Measurements from ENCODE around the gene PRKD2.
A peak's percentile ranks its signal among the peaks of the same experiment; 100 is the strongest.
"Not testable (repeated sequence)": the region's sequence is repeated elsewhere in the genome, so short reads cannot be mapped to it uniquely, and the experiment has no call there.

Gene PRKD2

DNA sequence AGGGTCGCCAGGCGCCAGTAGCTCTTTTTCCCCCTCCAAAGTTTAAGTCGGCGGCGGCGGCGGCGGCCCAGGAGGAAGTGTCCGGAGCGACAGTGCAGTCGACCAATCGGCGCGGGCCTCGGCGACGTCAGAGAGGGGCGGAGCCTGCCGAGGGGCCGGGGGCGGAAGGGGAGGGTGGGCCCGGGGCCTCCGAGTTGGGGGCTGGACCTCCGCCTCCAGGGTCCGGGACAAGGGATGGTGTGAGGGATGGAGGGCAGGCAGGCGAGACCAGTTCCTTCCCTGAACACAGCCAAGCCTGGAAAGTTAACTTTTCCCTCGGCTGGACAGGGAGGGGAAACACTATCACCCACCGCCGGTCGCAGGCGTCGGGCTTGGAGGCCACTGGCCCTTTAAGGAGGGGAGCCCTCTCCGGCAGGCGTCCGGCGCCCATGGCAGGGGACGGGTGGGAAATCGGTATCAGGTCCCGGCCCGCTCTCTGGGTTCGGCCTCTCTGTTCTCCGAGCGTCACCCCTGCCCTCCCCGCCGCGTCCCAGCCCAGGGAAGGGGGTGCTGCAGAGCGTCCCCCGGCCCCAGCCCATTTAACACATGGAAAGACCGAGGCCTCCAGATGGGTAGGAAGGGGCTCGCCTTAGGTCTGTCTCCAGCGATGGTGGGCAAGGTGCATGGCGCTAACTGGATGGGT lies at the start of gene PRKD2:
PRKD2 (minus strand) TSS at position 81 of the 682 bp plus-strand sequence. CDS start 744 bp downstream, outside the sequence.
- peak; percentile 89 to 90 for DNase-seq (ENCODE audit: low read depth in 2 of 2)

DNA sequence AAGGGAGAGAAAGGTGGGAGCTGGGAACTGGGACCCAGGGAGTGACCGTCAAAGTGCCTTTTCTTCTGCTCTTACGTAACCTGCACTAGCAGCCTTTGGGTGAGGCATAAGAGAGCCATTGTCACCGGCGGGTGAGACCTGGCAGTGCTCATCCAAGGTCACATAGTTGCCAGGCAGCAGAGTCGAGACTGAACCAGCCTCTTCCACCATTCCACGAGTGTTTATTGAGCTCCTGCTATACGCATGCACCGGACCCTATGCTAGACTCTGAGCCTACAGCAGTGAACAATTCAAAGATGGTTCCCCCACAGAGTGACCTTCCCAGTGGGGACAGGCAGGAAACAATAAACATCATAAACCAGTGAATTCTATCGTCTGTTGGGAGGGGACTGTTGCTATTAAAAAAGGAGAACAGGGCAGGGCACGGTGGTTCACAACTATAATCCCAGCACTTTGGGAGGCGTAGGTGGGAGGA lies 47.9 kb upstream of the PRKD2 start:
- no peak for DNase-seq (ENCODE audit: low read depth in 2 of 2)

DNA sequence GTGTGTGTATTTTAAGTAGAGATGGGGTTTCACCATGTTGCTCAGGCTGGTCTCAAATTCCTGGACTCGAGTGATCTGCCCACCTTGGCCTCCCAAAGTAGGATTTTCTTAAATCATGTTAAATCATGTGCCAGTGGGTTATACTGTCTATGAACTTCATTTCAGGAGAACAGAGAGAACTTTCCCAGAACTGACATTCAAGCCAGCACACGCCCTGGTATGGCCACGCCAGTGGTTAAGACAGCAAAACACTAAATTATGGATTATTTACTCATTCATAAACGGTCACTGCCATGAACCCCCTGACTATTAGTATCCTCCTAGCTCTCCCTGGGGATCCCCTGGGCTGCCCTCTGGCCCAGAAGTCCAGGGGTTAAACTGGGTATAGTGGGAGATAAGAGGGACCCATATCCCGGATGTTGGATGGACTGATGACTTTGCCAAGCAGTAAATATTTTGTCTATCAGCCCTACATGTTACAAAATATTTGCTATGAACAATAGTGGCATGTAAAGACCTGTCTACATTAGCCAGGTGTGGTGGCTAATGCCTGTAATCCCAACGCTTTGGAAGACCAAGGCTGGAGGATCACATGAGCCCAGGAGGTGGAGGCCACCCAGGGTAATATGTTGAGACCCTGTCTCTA lies 45.5 kb upstream of the PRKD2 start:
- DNase-seq (ENCODE audit: low read depth in 2 of 2), result no peak

DNA sequence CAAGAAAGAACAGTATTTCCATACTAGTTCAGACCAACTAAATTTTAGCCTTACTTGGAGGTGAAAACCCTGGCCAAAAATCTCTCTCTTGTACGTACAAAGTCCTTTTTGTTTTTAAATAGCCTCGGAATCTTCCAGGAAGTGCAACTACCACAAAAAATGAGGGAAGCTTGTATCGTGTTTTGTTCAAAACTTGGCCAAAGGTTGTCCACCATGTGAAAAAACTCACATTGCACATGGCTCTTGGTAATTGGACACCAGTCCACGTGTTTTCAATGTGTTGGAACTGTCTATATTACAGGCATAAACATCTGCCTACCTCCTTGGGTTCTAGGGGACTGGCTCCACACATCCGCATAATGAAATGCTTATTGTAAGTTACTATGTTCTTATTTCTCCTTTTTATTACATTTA lies 44.5 kb upstream of the PRKD2 start:
- DNase-seq (ENCODE audit: low read depth in 2 of 2), result no peak

DNA sequence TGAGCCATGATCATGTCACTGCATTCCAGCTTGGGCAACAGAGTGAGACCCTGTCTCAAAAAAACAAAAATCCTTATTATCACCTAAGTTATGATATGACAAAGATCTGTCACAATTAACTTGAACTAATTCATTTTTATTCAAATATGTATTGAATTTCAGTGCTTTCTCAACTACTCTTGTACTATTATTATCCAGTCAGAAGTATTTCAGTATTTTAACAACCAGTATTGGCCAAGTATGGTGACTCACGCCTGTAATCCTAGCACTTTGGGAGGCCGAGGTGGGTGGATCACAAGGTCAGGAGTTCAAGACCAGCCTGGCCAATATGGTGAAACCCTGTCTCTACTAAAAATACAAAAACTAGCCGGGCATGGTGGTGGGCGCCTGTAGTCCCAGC lies 44.0 kb upstream of the PRKD2 start:
- not testable (repeated sequence) for DNase-seq (ENCODE audit: low read depth in 2 of 2)

DNA sequence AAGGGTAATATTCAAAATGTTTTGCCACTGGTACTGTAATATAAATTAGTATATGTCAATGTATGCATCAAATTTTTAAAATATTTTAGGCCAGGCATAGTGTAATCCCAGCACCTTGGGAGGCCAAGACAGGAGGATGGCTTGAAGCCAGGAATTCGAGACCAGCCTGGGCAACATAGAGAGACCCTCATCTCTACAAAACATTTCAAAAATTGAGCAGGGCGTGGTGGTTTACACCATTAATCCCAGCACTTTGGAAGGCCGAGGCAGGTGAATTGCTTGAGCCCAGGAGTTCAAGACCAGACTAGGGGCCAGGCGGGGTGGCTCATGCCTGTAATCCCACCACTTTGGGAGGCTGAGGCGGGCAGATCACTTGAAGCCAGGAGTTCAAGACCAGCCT lies 43.4 kb upstream of the PRKD2 start:
- no peak for DNase-seq (ENCODE audit: low read depth in 2 of 2)

DNA sequence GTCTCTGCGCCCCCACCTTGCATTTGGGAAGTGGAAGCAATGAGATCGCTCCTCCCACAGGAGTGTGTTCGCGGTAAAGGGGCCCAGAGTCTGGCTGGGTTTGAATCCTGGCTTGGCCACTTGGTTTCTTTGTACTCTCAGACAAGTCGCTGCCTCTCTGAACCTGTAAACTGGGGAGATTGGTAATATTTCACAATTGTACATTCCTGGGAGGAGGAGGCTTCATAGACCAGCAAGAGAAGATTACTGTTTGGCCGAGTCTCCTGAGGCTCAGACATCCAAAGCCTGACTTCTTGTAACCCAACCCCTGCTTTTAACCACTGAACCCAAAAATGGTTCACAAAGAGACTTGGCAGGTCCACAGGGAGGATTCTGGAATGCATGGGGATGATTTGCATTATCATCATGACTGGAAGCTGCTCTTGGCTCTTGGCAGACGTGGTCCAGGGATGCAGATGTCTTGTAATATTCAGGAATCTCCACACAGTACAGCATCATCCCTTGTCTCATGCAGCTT lies 43.0 kb upstream of the PRKD2 start:
- no peak for DNase-seq (ENCODE audit: low read depth in 2 of 2)

DNA sequence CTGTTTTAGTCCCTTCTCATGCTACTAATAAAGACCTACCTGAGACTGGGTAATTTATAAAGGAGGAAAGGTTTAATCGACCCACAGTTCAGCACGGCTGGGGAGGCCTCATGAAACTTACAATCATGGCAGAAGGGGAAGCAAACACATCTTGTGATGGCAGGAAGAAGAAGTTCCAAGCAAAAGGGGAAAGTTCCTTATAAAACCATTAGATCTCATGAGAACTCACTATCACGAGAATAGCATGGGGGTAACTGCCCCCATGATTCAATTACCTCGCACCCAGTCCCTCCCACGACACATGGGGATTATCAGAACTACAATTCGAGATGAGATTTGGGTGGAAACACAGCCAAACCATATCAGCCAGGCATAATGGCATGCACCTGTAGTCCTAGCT lies 42.3 kb upstream of the PRKD2 start:
- DNase-seq (ENCODE audit: low read depth in 2 of 2), result no peak

DNA sequence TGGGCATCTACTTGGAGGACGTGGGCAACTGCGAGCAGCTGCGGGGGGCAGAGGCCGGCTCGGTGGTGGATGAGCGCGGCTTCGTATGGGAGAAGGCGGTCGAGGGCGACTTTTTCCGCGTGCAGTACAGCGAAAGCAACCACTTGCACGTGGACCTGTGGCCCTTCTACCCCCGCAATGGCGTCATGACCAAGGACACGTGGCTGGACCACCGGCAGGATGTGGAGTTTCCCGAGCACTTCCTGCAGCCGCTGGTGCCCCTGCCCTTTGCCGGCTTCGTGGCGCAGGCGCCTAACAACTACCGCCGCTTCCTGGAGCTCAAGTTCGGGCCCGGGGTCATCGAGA lies 39.6 kb upstream of the PRKD2 start:
- DNase-seq (ENCODE audit: low read depth in 2 of 2), result no peak

DNA sequence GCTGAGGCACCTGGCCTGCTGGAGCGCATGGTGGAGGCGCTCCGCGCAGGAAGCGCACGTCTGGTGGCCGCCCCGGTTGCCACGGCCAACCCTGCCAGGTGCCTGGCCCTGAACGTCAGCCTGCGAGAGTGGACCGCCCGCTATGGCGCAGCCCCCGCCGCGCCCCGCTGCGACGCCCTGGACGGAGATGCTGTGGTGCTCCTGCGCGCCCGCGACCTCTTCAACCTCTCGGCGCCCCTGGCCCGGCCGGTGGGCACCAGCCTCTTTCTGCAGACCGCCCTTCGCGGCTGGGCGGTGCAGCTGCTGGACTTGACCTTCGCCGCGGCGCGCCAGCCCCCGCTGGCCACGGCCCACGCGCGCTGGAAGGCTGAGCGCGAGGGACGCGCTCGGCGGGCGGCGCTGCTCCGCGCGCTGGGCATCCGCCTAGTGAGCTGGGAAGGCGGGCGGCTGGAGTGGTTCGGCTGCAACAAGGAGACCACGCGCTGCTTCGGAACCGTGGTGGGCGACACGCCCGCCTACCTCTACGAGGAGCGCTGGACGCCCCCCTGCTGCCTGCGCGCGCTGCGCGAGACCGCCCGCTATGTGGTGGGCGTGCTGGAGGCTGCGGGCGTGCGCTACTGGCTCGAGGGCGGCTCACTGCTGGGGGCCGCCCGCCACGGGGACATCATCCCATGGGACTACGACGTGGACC lies 39.1 kb upstream of the PRKD2 start:
- no peak for DNase-seq (ENCODE audit: low read depth in 2 of 2)

DNA sequence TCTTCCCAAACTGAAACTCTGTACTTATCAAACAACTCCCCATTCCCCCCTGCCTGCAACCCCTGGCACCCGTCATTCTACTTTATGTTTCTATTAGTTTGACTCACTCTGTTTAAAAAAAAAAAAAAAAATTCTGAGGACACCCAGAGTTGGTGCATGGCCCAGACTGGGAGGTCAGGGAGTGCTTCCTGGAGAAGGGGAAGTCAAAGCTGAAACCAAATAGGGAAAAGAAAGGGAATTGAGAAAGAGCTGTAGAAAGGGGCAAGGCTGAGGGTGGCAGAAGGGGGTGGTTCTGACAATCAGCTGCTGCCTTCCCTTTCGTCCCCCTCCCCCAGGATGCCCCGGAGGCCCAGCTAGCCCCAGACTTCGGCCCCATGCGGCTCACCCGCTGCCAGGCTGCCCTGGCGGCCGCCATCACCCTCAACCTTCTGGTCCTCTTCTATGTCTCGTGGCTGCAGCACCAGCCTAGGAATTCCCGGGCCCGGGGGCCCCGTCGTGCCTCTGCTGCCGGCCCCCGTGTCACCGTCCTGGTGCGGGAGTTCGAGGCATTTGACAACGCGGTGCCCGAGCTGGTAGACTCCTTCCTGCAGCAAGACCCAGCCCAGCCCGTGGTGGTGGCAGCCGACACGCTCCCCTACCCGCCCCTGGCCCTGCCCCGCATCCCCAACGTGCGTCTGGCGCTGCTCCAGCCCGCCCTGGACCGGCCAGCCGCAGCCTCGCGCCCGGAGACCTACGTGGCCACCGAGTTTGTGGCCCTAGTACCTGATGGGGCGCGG lies 38.4 kb upstream of the PRKD2 start:
- no peak for DNase-seq (ENCODE audit: low read depth in 2 of 2)

DNA sequence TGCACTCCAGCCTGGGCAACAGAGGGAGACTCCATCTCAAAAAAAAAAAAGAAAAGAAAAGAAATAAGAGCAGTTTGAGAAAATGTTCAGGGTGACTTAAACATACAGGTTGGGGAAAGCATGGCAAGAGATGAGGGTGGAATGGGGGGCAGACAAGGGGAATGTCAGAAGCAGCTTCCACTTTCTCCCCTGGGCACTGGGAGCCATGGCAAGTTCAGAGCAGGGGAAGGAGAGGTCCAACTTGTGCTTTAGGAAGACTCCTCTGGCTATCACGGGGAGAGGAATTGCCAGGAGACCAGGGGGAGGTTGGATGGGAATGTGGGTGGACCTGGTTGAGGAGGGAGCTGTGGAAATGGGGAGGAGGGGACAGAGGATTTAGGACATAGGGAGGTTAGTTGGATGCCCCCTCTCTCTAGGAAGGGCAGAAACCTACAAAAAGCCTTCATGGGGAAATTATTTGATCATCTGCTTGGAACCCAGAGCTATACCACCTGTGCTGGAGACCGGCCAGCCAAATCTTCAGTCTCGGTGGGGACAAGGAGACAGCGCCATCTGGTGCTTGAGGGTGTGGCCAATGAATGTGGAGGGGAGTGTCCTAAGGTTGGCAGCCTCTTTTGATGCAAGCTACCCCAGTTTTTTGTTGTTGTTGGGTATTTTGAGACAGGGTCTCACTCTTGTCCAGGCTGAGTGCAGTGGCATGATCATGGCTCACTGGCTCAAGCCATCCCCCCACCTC lies 36.7 kb upstream of the PRKD2 start:
- DNase-seq (ENCODE audit: low read depth in 2 of 2), result peak; percentile 36 to 42

DNA sequence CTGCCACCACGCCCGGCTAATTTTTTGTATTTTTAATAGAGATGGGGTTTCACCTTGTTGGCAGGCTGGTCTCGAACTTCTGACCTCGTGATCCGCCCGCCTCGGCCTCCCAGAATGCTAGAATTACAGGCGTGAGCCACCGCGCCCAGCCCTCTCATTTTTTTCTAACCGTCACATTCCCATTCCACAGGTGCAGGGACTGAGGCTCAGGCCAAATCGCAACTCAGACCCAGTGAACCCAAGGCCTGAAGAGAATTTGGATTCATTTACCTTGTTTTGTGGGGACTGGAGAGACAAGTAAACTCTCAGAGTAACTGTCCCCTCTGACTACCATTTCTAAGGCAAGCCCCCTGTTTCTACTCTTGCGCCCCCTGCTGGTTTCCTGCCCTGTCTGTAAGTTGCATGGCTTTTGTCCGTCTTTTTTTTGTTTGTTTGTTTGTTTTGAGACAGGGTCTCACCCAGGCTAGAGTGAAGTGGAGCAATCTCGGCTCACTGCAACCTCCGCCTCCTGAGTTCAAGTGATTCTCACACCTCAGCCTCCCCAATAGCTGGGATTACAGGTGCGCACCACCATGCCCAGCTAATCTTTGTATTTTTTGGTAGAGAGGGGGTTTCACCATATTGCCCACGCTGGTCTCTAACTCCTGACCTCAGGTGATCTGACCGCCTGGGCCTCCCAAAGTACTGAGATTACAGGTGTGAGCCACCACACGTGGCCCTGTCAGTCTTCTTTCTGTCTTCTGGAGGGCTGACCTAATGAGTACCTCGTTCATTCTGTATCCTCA lies 31.6 kb upstream of the PRKD2 start:
- peak; percentile 71 to 73 for DNase-seq (ENCODE audit: low read depth in 2 of 2)

DNA sequence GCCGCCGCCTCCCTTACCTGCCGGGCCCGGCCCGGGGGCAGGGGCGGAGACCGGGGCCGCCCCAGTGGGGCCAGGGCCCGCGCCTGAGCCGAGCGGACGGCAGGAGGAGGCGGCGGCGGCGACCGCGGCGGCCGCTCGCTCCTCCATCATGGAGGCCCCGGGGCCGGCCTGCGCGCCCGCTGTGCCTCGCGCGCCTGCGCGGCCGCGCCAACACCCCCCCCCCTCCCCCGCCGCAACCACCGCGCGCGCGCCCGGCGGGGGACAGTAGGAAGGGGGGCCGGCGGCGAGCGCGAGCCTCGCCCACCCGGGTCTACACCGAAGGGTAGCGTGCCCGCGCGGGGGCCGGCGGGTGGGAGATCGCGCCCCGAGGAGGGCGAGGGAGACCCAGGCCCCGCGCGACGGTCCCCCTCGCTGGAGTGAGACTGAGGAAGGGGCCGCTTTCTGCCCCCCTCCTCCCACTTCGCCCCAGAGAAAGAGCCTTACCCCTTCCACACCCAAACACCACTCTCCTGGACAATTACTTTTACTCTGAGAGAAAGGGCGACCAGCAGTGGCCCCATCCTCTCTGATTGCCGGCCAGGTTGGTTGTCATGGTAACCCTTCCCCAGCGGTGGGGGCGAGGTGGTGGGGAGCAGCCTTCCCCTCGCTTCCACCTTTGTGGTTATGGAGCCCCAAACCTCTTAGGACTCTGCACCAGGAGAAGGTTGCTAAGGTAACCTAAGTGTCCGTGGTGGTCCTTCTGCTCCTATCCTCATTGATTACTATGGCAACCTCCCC lies 29.6 kb upstream of the PRKD2 start, which contains the start of gene STRN4:
STRN4 (minus strand) TSS at position 170 of the 777 bp plus-strand sequence; CDS start at position 150, 20 bp downstream.
- DNase-seq (ENCODE audit: low read depth in 2 of 2), result peak; percentile 40 to 60

DNA sequence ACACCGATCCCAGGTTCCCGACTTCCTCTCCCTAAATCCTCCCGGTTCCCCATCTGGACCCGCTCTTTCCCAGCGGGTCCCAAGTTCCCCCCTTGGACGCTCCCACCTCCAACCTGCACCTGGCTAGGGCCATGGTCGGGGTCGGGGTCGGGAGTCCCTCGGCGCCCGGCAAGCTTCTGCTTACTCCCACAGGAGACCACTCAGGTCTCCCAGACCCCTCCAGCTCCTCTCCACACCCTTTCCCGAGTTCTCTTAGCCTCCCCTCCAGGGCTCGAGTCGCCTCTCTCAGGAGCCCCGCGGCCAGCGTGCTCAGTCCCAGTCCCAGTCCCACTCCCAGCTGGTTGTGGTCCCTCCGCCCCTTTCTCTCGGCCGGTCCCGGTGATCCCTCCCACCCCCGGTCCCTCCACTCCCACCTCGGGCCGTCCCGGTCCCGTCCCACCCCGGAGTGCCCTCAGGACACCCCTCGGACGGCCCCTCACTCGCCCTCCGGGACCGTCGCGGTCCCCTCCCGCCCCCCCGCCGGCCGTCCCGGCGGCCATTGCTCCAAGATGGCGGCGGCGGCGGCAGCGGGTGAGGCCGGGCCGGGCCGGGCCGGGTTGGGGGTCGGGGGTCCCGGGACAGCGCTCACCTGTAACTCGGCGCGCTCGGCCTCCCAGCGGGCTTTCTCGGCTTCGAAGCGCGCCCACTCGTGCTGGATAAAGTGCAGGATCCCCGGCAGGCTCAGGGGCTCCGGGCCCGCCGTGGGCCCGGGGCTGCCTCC lies 28.8 kb upstream of the PRKD2 start, which contains the start of gene FKRP:
FKRP (plus strand) TSS at position 537 of the 760 bp plus-strand sequence. CDS start 9,394 bp downstream, outside the sequence.
- no peak for DNase-seq (ENCODE audit: low read depth in 2 of 2)

DNA sequence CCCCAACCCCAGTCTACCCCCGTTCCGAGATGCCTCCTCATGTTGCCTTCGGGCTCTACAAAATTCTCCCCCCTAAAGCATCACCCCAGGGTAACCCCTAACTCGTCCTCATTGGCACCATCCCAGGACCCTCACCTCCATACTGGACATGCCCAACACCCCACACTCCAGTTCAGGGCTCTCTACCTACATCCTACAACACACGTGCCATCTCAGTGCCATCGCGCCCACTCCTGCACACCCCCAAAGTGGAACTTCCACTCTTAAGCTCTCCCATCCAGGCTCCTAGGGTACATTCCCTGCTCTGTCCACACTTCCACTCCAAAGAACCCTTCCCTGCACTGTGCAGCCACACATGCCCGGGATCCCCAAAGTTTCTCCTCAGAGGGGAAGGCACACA lies 28.1 kb upstream of the PRKD2 start:
- no peak for DNase-seq (ENCODE audit: low read depth in 2 of 2)

DNA sequence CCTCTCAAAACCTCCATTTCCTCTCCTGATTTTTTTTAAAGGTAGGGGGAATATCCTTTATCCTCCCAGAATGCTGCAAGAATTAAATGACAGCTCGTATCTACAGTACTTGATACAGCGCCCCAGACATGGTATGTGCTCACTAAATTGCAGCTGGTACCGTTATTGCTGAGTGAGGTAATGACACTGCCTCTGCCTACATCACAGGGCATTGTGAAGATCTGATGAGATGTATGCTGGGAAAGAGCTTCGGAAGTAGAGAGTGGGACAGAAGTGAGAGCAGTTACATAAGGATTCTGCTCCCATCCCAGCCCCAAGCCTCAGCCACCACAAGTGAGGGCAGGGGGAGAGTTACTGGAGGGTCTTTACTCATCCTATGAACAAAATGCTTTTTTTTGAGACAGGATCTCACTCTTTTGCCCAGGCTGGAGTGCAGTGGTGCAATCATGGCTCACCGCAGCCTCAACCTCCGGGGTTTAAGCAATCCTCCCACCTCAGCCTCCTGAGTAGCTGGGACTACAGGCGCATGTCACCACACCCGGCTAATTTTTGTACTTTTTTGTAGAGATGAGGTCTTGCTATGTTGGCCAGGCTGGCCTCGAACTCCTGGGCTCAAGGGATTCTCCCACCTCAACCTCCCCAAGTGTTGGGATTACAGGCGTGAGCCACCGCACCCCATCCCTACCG lies 27.2 kb upstream of the PRKD2 start:
- DNase-seq (ENCODE audit: low read depth in 2 of 2), result no peak

DNA sequence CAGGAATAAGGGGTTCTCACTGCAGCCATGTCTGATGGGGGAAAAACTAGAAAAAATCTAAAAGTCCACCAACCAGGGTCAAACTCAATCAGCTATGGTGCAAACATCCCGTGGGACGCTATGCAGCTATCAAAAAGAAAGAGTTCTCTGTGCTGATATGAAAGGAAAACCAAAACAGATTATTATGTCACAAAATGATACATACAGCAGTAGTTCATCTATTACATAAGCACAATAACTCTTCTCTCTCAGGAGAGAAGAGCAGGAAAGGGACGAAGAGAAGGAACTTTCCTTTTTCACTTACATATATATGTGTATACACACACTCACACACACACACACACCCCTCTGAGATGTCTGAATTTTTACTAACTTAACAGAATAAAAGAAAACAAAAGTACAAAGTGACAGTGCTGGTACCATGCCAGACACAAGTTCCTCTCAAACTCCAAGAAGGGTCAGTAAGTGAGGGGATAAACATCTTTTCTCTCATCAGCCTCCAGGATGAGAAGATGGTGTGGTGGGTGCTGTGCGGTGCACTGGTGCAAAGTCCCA lies 26.1 kb upstream of the PRKD2 start:
- no peak for DNase-seq (ENCODE audit: low read depth in 2 of 2)
